ES-I3 (cell line): ENCODE data around the gene MORC3.
"Not testable (repeated sequence)": the region's sequence is repeated elsewhere in the genome, so short reads cannot be mapped to it uniquely, and the experiment has no call there.

Experiments
- H3K36me3 ChIP-seq: 2 replicates; pipeline ENCODE4 v1.6.1; 2013; ENCODE audit warnings: mild to moderate bottlenecking, low read length, control low read depth, moderate library complexity; ENCODE audit not compliant: insufficient read depth
- H3K4me1 ChIP-seq: 2 replicates; pipeline ENCODE4 v1.6.1; 2013; ENCODE audit warnings: mild to moderate bottlenecking, control low read depth, low read length; ENCODE audit not compliant: insufficient read depth
- H3K9ac ChIP-seq: 2 replicates; pipeline ENCODE4 v1.6.1; 2013; ENCODE audit warnings: low read depth, mild to moderate bottlenecking, low read length, moderate library complexity
- H3K9me3 ChIP-seq: 2 replicates; pipeline ENCODE4 v1.6.1; 2013; ENCODE audit warnings: mild to moderate bottlenecking, low read length, moderate library complexity; ENCODE audit not compliant: control insufficient read depth, insufficient read depth

Gene MORC3

GRCh38 chr21:36349315-36349714 is 29.3 kb downstream of the MORC3 start:
- Histone ChIP-seq H3K4me1 (no peaks in the 10 kb centered on the region), H3K9ac (no peak overlapping the region), H3K36me3 (peaks cover 17% of the 10 kb centered on the region; the same call in 1 of the 2 replicates), H3K9me3 (no peaks in the 10 kb centered on the region)

GRCh38 chr21:36350282-36350910 is 30.4 kb downstream of the MORC3 start:
- Histone ChIP-seq H3K9me3 (no peaks in the 10 kb centered on the region), H3K9ac (no peak overlapping the region), H3K36me3 (peaks cover 17% of the 10 kb centered on the region; the same call in 1 of the 2 replicates), H3K4me1 (no peaks in the 10 kb centered on the region)

GRCh38 chr21:36354918-36355680 is 35.1 kb downstream of the MORC3 start:
- no peaks in the 10 kb centered on the region for H3K9me3 ChIP-seq
- H3K9ac ChIP-seq: no peak overlapping the region
- H3K4me1 ChIP-seq: no peaks in the 10 kb centered on the region
- peaks cover 9% of the 10 kb centered on the region for H3K36me3 ChIP-seq

- Histone ChIP-seq H3K9ac (no peak overlapping the region), H3K36me3 (peaks cover 13% of the 10 kb centered on the region), H3K4me1 (no peaks in the 10 kb centered on the region), H3K9me3 (no peaks in the 10 kb centered on the region)
These were observed 35.9 kb downstream of the MORC3 start for GRCh38 chr21:36355868-36356267.

GRCh38 chr21:36359185-36359584 is 39.2 kb downstream of the MORC3 start:
- Histone ChIP-seq H3K9me3 (no peaks in the 10 kb centered on the region), H3K9ac (no peak overlapping the region), H3K36me3 (peaks cover 21% of the 10 kb centered on the region)

DNA sequence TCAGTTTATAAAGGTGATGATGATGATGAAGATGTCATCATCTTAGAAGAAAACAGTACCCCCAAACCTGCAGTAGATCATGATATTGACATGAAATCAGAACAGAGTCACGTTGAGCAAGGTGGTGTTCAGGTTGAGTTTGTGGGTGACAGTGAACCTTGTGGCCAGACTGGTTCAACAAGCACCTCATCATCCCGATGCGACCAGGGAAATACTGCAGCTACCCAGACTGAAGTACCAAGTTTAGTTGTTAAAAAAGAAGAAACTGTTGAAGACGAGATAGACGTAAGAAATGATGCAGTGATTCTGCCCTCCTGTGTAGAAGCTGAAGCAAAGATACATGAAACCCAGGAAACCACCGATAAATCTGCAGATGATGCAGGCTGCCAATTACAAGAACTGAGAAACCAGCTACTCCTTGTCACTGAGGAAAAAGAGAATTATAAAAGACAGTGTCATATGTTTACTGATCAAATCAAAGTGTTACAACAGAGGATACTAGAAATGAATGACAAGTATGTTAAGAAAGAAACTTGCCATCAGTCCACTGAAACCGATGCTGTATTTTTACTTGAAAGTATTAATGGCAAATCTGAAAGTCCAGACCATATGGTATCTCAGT is 49.2 kb downstream of the MORC3 start:
- H3K9me3 ChIP-seq: no peaks in the 10 kb centered on the region
- no peaks in the 10 kb centered on the region for H3K4me1 ChIP-seq
- H3K36me3 ChIP-seq: peaks cover 5% of the 10 kb centered on the region; the same call in 1 of the 2 replicates
- no peak overlapping the region for H3K9ac ChIP-seq

More at GRCh38 chr21:36359185-36359584, 39.2 kb downstream of the MORC3 start:
- no peaks in the 10 kb centered on the region for H3K4me1 ChIP-seq

GRCh38 chr21:36375994-36376393 is 56.0 kb downstream of the MORC3 start:
- peaks cover 5% of the 10 kb centered on the region; the same call in 1 of the 2 replicates for H3K36me3 ChIP-seq
- no peaks in the 10 kb centered on the region for H3K4me1 ChIP-seq
- H3K9ac ChIP-seq: no peak overlapping the region
- no peaks in the 10 kb centered on the region for H3K9me3 ChIP-seq

DNA sequence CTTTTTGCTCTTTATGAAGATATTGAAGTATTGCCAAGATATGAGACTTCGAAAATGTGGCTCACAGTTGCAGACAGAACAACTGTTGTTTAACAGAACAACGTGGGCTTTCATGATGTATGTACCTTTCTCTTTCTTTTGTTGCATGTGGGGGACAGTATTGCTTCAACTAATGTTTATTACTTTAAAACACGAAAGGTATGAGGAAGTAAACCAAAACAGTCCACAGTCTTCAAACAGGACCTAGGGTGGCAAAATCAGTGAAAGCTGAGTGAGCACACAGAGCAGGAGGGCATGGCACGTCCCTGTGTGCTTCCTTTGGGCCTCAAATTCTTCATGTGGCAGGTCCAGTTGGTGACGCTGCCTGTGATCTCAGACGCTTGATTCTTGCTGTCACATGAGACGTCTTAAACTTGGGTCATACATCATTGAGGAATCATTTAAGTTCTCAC is 57.4 kb downstream of the MORC3 start:
- Histone ChIP-seq H3K9ac (no peak overlapping the region), H3K36me3 (peaks cover 5% of the 10 kb centered on the region; the same call in 1 of the 2 replicates), H3K9me3 (no peaks in the 10 kb centered on the region), H3K4me1 (no peaks in the 10 kb centered on the region)

DNA sequence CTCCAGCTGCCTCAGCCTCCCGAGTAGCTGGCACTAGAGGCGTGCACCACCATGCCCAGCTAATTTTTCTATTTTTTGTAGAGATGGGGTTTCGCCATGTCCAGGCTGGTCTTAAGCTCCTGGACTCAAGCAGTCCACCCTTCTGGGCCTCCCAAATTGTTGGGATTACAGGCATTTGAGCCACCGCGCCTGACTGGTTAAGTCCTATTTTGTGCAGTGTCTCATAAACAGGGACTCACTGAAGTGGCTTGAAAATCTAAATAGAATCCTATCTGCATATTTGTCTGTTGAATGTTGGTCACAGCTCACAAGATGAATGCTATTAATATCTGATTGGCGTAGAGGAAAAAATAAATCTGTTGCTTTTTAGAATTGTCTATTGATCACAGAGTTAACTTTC is 59.3 kb downstream of the MORC3 start:
- Histone ChIP-seq H3K9ac (no peak overlapping the region), H3K4me1 (no peaks in the 10 kb centered on the region), H3K36me3 (peaks cover 5% of the 10 kb centered on the region; the same call in 1 of the 2 replicates), H3K9me3 (no peaks in the 10 kb centered on the region)

DNA sequence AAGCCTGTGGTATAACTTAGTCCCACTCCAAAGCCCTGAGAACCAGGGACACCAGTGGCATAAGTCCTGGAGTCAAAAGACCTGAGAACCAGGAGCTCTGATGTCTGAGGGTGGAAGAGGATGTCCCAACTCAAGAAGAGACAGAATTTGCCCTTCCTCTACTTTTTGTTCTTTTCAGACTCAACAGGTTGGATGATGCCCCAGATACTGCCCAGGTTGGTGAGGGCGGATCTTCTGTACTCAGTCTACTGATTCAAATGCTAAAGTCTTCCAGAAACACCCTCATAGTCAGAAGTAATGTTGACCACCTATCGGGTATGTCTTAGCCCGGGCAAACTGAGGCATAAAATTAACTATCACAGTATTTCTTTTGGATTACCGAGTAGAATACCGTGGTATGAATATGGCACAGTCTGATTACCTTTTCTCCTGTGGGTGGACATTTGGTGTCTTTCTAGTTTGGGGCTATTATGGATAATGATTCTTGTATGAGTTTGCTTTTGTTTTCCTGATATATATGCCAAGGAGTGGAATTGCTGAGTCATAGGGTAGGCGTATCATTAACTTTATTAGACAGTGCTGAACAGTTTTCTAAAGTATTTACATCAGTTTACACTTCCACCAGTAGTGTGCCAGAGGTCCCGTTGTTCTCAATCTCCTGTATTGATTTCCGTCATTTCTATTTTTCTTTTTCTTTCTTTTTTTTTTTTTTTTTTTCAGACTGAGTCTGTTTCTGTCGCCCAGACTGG is 62.0 kb downstream of the MORC3 start:
- no peaks in the 10 kb centered on the region for H3K9me3 ChIP-seq
- no peak overlapping the region for H3K9ac ChIP-seq
- 0 out of 2 replicates have a peak, but pooled peaks cover 5% of the 10 kb centered on the region for H3K36me3 ChIP-seq
- no peaks in the 10 kb centered on the region for H3K4me1 ChIP-seq

GRCh38 chr21:36382722-36383121 is 62.7 kb downstream of the MORC3 start:
- H3K9ac ChIP-seq, H3K9me3 ChIP-seq, H3K36me3 ChIP-seq, H3K4me1 ChIP-seq: not testable (repeated sequence)

- Histone ChIP-seq H3K9ac (peak overlapping the region; percentile 52; the same call in 1 of the 2 replicates), H3K4me1 (no peaks in the 10 kb centered on the region), H3K9me3 (no peaks in the 10 kb centered on the region), H3K36me3 (no peaks in the 10 kb centered on the region)
These were observed 64.9 kb downstream of the MORC3 start for GRCh38 chr21:36384885-36385232.

- Histone ChIP-seq H3K36me3 (no peaks in the 10 kb centered on the region), H3K4me1 (no peaks in the 10 kb centered on the region), H3K9me3 (no peaks in the 10 kb centered on the region), H3K9ac (peak within 1 kb of the TSS; percentile 52)
These were observed 65.4 kb downstream of the MORC3 start, which contains the start of gene CHAF1B for GRCh38 chr21:36385233-36386030. Gene CHAF1B, plus strand, starts transcription at chr21:36385392. Its CDS starts 745 bp downstream, at chr21:36386137.
